ENCODE measurements around the gene PHF14. TPM values are rescaled to one million over a fixed set of nuclear protein-coding genes. Genes with fewer than 3 reads are reported as not detected.

PHF14 gene
- total RNA-seq, 1 donor from 2014 or later: 72.1 TPM

DNA sequence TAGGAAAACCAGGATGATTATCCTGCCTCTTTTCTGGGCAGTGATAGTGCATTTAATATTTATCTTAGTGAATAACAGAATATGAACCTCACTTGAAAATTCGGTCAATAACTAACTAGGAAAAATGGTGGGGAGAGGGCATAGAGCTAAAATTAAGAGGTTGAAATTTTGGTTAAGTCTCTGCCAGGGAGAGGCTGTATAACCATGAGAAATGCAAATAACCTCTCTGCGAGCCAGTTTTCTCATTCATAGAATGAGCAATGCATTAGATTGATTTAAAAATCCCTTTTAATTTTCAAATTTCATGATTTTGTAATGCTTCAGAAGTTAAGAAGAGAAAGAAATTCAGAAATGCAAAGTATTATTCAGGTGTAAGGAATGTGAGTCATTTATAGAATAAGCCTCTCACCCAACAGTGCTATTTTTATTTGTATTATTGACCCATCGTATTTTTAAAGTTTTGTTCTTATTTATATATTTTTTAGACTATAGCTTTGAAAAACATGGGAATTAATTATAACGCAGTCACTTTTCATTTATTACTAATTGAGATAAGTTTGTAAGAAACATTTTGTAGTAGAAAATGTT, 104.7 kb downstream of the PHF14 start:
- Mint-ChIP-seq H3K27me3 (ENCODE audit: low read depth) (no peaks in the 10 kb centered on the region), H3K9me3 (peaks cover 10% of the 10 kb centered on the region), H3K4me3 (no peak overlapping the region), H3K27ac (no peak overlapping the region), H3K36me3 (peaks cover 17% of the 10 kb centered on the region), H3K4me1 (peaks cover 2% of the 10 kb centered on the region)
- no peak for DNase-seq (ENCODE audit: low spot score in 2 of 2, unreplicated experiment in 2 of 2)
- TF ChIP-seq, protein P1, sequence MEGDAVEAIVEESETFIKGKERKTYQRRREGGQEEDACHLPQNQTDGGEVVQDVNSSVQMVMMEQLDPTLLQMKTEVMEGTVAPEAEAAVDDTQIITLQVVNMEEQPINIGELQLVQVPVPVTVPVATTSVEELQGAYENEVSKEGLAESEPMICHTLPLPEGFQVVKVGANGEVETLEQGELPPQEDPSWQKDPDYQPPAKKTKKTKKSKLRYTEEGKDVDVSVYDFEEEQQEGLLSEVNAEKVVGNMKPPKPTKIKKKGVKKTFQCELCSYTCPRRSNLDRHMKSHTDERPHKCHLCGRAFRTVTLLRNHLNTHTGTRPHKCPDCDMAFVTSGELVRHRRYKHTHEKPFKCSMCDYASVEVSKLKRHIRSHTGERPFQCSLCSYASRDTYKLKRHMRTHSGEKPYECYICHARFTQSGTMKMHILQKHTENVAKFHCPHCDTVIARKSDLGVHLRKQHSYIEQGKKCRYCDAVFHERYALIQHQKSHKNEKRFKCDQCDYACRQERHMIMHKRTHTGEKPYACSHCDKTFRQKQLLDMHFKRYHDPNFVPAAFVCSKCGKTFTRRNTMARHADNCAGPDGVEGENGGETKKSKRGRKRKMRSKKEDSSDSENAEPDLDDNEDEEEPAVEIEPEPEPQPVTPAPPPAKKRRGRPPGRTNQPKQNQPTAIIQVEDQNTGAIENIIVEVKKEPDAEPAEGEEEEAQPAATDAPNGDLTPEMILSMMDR (IDR thresholded peaks at IDR 0.05; ENCODE audit: unreplicated experiment): no peak

DNA sequence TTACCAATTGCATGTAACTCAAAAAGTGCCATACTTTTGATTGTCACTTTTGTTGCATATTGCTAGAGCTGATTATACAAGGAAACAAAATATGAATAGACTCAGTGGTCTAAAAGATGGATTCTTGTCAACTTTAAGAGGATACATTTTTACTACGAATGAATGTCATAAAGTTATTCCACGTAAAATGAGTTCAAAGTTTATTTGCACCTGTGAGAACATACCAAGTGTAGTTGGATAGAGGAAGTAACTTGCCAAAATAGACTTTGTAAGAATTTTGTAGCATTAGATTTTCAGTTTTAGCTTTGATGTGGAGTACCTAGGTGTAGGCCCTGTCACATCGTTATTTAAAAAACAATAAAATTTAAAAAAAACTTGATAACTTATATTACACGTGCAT, 106.2 kb downstream of the PHF14 start:
- peaks cover 2% of the 10 kb centered on the region for H3K4me1 Mint-ChIP-seq
- TF ChIP-seq, protein P1 (IDR thresholded peaks at IDR 0.05; ENCODE audit: unreplicated experiment): no peak
- peaks cover 13% of the 10 kb centered on the region for H3K9me3 Mint-ChIP-seq
- H3K27me3 Mint-ChIP-seq (ENCODE audit: low read depth): no peaks in the 10 kb centered on the region
- no peak overlapping the region for H3K27ac Mint-ChIP-seq
- H3K4me3 Mint-ChIP-seq: no peak overlapping the region
- peaks cover 17% of the 10 kb centered on the region for H3K36me3 Mint-ChIP-seq
- no peak for DNase-seq (ENCODE audit: low spot score in 2 of 2, unreplicated experiment in 2 of 2)

DNA sequence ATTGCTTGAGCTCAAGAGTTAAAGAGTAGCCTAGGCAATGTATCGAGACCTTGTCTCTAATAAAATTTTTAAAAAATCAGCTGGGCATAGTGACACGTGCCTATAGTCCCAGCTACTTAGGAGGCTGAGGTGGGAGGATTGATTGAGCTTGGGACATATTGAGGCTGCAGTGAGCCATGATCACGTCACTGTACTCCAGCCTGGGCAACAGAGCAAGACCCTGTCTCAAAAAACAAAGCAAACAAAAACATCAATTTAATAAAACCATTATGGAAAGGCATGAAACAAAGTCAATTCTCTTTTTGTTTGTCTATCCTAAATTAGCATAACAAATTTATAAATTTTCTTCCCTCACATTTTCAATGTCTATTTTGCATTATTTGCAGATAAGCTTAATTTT, 108.4 kb downstream of the PHF14 start:
- no peak for DNase-seq (ENCODE audit: low spot score in 2 of 2, unreplicated experiment in 2 of 2)
- H3K36me3 Mint-ChIP-seq: peaks cover 22% of the 10 kb centered on the region
- H3K27ac Mint-ChIP-seq: no peak overlapping the region
- H3K4me3 Mint-ChIP-seq: no peak overlapping the region
- no peaks in the 10 kb centered on the region for H3K27me3 Mint-ChIP-seq (ENCODE audit: low read depth)
- H3K4me1 Mint-ChIP-seq: peaks cover 2% of the 10 kb centered on the region
- TF ChIP-seq, protein P1 (IDR thresholded peaks at IDR 0.05; ENCODE audit: unreplicated experiment): no peak
- H3K9me3 Mint-ChIP-seq: peaks cover 13% of the 10 kb centered on the region

DNA sequence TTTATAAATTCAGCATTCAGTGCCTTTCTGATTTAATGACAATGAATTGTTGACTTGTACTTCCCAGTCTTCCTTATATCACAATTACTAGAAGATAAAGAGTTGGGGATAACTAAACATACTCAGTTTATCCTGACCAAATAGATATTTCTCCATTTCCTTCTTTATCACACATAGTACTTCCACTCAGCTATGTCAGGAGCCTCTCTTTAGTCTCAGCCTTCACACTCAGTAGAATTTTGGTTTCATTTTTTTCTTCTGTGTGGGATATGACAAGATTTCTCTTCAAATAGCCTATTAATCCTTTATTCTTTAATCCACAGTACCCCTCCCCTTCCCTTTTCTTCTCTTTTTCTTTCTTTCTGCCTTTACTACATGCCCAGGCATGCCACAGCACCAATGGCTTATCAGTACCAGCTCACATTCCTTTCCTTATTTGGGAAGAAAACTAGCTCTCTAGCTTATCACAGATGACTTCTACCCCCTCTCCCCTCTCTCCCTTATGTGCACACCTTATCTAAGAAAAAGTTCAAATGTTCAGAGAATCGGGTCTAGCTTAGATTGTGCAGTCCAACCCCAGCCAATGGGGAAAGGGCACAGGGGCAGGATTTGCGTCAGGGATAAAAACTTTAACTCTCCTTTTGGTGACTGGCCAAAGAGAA, 109.0 kb downstream of the PHF14 start:
- DNase-seq (ENCODE audit: low spot score in 2 of 2, unreplicated experiment in 2 of 2): no peak
- Mint-ChIP-seq H3K36me3 (peaks cover 26% of the 10 kb centered on the region), H3K4me3 (no peak overlapping the region), H3K27me3 (ENCODE audit: low read depth) (no peaks in the 10 kb centered on the region), H3K9me3 (peaks cover 13% of the 10 kb centered on the region), H3K27ac (peak overlapping the region; percentile 41), H3K4me1 (peaks cover 2% of the 10 kb centered on the region)
- TF ChIP-seq, protein P1 (IDR thresholded peaks at IDR 0.05; ENCODE audit: unreplicated experiment): no peak

DNA sequence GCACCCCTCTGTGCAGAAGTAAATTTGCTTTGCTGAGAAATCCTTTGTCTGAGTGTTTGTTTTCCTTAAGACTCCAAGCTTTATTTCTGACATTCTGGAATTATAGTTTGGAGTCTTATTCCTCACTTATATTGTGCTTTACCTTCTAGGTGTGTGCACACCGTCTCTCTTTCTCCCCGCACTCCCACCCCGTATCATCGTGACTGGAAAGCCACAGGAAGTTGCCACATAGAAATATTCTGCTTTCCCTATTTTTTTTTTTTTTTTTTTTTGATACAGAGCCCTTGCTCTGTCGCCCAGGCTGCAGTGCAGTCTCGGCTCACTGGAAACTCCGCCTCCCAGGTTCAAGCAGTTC, 109.5 kb downstream of the PHF14 start:
- Mint-ChIP-seq H3K36me3 (peaks cover 26% of the 10 kb centered on the region), H3K4me3 (no peak overlapping the region), H3K9me3 (peaks cover 13% of the 10 kb centered on the region), H3K4me1 (peaks cover 2% of the 10 kb centered on the region), H3K27me3 (ENCODE audit: low read depth) (no peaks in the 10 kb centered on the region), H3K27ac (no peak overlapping the region)
- TF ChIP-seq, protein P1 (IDR thresholded peaks at IDR 0.05; ENCODE audit: unreplicated experiment): no peak
- no peak for DNase-seq (ENCODE audit: low spot score in 2 of 2, unreplicated experiment in 2 of 2)

Data from mesothelial cell of epicardium (in vitro differentiated cells).